Measurements from ENCODE around the gene SUSD2. TPM values are rescaled to one million over a fixed set of nuclear protein-coding genes. Genes with fewer than 3 reads are reported as not detected.
"Not testable (repeated sequence)": the region's sequence is repeated elsewhere in the genome, so short reads cannot be mapped to it uniquely, and the experiment has no call there.

SUSD2 gene
- total RNA-seq, 1 donor from 2014 or later: 1.4 TPM

DNA sequence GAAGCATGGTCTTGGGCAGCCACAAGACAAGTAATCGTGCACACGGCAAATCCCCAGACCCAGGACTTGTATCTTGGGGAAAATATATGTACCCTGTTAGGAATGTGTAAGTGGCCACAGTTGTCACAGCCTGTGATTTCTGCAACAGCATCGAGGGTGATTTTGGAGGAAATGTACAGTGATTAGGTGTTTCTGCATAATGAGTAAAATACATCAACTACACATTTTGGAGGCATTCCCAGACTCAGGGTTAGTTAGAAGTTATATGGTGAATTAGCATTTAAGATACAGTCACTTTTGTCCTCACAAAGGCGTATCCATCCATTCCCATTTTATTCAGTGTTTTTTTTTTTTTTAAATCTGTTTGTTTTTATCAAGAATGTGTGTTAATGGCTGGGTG, 28.4 kb downstream of the SUSD2 start:
- ATAC-seq (no peak), DNase-seq (ENCODE audit: low spot score) (no peak)

DNA sequence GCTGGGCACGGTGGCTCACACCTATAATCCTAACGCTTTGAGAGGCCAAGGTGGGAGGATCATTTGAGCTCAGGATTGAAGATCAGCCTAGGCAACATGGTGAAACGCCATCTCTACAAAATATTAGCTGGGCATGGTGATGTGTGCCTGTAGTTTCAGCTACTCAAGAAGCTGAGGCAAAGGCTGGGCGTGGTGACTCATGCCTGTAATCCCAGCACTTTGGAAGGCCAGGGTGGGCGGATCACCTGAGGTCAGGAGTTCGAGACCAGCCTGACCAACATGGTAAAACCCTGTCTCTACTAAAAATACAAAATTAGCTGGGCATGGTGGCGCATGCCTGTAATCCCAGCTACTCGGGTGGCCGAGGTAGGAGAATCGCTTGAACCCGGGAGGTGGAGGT, 29.1 kb downstream of the SUSD2 start:
- not testable (repeated sequence) for DNase-seq (ENCODE audit: low spot score); ATAC-seq

DNA sequence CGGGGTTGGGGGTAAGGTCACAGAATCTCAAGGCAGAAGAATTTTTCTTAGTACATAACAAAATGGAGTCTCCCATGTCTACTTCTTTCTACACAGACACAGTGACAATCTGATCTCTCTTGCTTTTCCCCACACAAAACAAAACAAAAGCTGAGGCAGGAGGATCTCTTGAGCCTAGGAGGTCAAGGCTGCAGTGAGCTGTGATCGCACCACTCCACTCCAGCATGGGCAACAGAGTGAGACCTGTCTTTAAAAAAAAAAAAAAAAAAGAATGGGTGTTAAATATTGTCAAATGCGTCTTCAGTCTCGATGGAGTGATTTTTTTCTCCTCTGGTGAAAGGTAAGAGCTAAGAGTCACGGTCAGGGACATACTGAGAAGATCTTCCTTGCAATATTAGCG, 30.4 kb downstream of the SUSD2 start:
- not testable (repeated sequence) for ATAC-seq; DNase-seq (ENCODE audit: low spot score)

DNA sequence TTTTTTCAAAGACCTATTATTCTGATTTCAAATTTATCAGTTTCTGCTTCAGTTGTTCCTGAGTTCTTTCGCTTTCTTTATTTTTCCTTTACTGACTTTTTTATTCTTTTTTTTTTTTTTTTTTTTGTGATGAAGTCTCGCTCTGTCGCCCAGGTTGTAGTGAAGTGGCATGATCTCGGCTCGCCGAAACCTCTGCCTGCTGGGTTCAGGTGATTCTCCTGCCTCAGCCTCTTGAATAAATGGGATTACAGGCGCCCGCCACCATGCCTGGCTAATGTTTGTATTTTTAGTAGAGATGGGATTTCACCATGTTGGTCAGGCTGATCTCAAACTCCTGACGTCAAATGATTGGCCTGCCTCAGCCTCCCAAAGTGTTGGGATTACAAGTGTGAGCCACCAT, 31.8 kb downstream of the SUSD2 start:
- not testable (repeated sequence) for DNase-seq (ENCODE audit: low spot score); ATAC-seq

DNA sequence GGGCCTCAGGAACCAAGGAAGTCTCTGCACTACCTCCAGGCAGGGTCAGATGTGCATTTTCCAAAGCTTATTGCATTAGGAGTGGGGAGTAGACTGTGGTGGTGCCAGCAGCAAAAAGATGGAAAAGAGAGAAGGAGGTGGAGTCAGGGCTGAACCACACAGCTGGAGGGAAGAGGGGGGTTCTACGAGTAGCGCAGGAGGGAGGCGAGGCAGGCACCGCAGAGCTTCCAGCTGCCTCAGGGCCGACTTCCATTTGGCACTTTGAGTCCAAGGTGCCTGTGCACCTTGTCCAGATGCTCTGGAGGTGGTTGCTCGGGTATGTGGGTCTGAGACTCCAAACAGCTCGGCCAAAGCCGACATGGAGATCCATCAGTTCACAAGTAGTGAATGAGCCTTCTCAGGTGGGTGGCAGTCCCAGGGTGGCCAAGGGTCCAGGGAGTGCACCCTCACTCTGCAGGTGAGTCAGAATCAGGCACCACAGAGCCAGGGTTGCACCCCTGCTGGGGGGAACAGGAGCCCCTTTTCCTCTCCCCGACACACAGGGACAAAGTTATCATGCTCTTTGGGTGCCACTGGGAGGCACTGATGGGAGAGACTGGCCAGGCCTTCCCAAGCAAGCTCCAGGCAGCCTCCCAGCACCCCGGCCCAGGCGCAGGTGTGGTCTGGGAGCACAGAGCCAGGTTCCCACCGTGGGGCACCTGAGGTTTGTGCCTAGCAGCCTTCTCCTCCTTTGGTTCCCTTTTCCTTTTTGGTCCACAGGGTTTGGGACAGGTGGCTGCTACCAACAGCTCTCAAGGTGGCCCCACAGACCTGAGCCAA, 33.4 kb downstream of the SUSD2 start:
- DNase-seq (ENCODE audit: low spot score): no peak
- ATAC-seq: peak; percentile 24

DNA sequence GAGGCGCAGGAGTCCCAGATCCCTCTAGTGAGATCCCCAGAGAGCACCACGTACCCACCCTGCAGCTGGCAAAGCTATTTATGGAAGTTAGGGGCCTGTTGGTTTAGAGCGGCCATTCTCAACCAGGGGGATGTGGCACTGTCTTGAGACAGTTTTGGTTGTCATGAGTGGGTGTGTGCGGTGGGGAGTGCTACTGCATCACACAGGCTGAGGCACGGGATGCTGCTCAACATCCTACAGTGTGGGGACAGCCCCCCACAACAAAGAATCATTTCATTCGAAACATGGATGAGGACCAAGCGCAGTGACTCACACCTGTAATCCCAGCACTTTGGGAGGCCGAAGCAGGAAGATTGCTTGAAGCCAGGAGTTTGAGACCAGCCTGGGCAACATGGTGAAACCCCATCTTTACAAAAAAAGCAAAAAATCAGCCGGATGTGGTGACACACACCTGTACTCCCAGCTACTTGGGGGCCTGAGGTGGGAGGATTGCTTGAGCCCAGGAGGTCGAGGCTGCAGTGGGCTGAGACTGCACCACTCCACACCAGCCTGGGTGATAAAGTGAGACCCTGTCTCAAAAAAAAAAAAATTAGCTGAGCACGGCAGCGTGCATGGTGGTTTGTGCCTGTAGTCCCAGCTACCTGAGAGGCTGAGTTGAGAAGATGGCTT, 35.4 kb downstream of the SUSD2 start:
- ATAC-seq: no peak
- no peak for DNase-seq (ENCODE audit: low spot score)

DNA sequence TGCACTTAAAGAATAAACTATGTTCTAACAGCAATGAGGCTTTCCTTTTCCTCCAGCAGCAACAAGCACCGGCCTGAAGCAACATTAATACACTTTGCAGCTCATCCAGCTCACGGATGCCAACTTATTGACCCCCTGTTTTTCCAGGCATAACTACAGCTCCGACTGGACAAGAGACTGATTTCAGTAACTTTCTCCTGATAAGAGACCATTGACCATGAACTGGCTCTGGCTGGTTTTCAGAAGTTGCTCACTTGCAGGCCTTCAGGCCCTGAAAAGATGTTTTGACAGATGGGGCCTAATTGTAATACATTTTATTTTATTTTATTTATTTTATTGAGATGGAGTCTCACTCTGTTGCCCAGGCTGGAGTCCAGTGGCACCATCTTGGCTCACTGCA, 36.1 kb downstream of the SUSD2 start:
- DNase-seq (ENCODE audit: low spot score) (no peak), ATAC-seq (no peak)

DNA sequence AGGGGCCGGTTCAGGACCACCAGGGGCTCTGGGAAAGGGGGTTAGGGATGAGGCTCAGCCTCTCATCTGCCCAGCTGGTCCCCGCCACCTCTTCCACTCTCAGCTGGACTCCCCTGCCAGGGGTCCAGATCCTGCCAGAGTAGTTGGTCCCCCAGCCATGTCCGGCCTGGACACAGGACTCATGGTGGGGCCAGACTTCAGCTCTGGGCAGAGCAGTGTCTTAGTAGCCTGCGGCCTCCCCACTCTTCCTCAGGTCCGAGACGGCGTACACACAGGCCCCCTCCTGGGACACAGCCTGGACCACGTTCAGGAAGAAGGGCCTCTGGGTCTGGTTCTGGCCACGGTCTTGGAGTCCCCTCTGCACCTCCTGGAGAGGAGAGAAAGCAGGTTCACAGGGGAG, 38.5 kb downstream of the SUSD2 start:
- no peak for ATAC-seq

DNA sequence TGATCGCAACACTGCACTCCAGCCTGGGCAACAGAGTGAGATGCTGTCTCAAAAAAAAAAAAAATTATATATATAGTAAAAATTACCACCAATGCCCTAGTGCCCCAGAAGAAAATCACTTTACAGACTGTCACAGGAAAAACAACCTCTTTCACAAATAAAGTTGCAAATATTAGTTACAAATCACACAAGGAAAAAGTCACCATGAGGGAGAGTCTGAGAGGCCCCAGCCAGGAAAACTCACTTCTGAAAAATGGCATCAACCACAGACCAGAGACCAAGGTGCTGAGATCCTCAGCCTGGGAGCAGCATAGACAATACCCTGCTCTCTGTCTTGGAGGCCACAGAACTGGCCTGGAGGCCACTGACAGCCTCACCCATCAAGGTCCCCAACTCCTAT, 43.2 kb downstream of the SUSD2 start:
- ATAC-seq (no peak), DNase-seq (ENCODE audit: low spot score) (no peak)

More for the DNA sequence above, 38.5 kb downstream of the SUSD2 start:
- DNase-seq (ENCODE audit: low spot score): no peak

DNA sequence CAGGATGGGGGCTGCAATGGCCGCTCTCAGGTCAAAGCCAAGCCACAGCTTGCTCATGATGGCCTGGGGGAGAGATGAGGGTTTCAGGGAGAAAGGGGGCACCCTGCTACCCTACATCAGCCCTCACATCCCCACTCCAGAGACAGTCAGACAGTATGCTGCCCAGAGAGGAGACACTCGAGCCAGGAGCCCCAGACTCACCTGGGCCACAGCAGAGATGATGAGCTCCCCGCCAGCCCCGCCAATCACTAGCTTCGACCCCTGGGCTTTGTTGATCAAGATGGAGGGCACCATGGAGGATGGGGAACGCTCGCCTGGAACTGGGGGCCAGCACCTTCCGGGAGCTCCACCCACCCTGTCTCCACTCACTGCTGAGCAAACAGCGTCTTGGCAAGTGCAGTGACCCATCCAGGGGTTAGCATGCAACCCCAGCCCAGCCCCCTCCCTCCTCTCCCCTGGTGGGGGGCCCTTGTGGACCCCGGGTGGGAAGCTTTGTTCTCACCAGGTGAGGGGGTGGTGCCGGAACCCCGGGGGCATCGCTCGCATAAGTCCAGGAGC, 43.8 kb downstream of the SUSD2 start:
- no peak for ATAC-seq
- no peak for DNase-seq (ENCODE audit: low spot score)

DNA sequence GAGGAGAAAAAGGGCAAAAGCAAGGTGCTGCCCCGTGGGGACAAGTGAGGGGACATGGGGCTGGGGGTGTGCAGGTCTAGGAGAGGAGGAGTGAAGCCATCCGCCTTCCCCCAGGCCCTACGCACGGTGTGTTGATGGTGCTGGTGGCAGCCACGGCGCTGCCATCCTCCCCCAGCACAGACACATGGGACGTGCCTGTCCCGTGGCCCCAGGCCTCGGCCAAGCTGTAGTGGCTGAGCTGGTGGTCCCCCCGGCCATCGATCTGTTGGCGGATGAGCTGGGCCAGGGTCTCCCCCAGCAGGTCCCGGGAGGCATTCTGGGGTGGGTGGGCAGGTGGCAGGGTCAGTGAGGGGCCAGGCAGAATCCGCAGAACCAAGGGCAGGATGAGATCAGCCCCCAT, 44.7 kb downstream of the SUSD2 start:
- ATAC-seq: no peak
- DNase-seq (ENCODE audit: low spot score): no peak

DNA sequence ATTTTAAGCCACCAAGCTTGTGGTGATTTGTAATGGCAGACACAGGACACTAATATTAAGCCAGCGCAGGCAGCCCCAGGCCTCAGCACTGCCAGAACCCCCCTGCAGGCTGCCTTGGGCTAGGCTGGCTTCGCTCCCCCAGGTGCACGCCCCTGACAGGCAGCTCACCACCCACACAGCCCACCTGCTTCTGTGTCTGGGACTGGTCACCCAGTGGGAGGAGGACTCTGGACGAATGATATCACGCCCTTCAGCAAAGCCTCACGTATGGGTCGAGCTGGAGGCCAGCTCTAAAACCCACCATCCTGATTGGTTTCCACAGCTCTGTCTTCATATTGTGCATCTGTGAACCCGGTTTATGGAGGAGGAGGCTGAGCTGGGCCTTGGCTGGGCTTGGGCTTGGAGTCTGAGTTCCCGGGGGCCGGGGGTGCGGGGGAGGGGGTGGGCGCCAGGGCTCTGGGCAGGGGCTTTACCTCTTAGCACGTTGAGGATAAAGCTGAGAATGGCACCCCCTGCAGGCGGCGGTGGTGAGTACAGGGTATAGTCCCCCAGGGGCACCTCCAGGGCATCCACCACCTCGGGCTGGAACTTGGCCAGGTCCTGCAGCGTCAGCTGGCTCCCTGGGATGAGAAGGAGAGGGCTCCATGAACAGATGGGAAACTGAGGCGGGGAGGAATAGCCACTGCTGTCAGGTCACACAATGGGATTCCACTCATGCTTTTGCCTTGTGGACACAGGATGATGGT, 49.8 kb downstream of the SUSD2 start:
- DNase-seq (ENCODE audit: low spot score): peak; percentile 61
- ATAC-seq: peak; percentile 73

DNA sequence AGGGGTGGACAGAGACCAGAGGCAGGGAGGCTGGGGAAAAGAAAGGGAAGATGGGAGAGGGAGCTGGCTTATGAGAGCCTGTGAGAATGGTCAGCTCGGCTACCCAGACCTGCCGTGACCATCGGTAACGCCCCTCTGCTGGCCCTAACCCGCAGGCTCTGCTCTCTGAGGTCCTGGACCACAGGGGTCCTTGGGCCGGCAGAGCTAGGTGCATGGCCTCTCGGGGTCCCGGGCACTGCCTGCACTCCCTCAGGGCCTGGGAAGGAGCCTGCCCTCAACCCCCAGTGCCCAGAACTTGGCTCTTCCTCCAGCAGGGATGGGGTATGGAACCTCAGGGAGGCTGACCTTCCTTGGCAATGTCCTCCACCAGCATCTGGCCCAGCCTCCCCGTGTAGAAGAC, 50.4 kb downstream of the SUSD2 start:
- ATAC-seq: no peak
- no peak for DNase-seq (ENCODE audit: low spot score)

DNA sequence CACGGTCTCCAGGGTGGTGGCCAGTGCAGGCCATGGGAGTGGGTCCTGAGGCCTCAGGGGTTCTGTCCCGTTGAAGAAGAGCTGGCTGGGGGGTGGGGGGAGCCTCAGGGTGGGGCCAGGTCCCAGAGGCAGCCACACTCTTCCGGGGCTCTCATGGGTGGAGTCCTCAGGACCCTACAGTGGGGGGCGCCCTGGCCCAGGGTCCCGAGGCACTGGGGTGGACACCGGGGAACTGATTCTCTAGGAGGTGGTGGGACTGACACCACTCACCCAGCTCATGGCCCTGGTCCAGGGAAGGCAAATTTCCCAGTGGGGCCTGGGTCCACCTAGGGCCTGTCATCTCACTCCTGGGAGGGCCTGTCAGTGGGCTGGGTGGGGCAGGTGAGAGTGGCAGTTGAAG, 50.8 kb downstream of the SUSD2 start:
- ATAC-seq: no peak

DNA sequence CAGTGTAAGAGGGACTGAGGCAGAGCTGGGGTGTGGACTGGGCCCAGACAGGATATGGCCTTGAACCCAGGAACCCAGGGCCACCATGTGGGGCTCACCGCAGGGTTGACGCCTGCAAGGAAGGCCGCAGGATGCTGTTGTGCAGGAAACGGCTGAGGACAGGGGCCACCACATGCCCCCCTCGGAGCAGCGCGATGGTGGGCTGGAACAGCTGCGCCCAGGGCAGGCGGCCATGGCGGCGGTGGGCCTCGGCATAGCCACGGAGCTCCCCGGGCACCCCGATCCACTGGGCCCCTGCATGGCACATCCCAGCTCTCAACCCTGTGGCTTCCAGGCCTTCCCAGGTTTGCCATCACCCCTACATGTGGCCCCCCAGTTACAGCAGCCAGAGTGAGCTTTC, 51.4 kb downstream of the SUSD2 start:
- no peak for DNase-seq (ENCODE audit: low spot score)
- no peak for ATAC-seq

More for the DNA sequence above, 50.8 kb downstream of the SUSD2 start:
- DNase-seq (ENCODE audit: low spot score): no peak

DNA sequence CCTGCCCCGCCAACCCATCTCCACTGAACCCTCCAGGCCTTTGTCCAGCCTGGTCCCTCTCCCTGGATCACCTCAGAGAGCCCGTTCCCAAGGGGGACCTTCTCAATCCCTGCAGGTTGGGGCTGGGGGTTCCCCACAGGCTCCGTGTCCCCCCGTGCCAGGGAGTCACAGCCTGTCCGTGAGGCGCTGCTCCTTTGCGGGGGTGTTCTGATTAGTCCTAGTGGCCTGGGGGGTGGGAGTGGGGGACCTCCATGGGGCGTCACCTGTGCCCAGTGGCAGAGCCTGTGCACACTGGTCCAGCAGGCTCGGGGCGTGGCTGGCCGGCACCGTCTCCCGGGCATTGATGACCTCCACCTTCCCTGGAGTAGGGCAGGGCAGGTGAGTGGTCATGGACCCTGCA, 51.9 kb downstream of the SUSD2 start:
- DNase-seq (ENCODE audit: low spot score) (no peak), ATAC-seq (no peak)

DNA sequence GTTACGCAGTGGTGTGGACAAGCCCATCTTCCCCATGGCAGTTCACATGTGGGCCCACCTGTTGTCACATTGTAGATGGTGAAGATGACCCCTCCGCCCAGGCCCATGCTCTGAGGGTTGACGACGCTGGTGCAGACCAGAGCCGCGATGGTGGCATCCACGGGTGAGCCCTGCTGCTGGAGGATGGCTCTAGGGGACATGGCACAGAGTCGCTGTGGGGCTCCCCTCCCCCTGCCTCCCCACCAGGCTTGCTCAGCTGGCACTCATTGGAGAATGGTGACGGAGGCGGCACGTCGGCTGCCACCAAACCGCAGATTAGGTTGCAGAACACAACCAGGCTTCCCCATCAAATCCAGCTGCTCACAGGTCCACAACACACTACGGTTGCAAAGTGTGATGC, 52.5 kb downstream of the SUSD2 start:
- ATAC-seq (no peak), DNase-seq (ENCODE audit: low spot score) (no peak)

DNA sequence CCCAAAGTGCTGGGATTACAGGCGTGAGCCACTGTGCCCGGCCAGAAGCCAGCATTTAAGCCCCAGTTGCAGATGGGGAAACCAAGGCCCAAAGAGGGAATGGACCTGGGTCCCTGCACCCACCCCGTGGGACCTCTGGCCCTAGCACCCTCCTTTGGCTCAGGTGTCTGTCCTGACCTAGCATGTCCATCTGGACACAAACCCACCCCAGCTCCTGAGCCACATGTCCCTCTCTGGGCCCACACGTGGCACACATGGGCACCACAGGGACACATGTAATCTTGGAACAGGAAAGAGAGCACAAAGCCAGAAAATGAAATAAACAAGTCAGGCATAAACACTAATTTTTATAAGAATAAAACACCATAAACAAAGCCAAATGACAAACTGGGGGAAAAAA, 54.0 kb downstream of the SUSD2 start:
- no peak for DNase-seq (ENCODE audit: low spot score)
- no peak for ATAC-seq

DNA sequence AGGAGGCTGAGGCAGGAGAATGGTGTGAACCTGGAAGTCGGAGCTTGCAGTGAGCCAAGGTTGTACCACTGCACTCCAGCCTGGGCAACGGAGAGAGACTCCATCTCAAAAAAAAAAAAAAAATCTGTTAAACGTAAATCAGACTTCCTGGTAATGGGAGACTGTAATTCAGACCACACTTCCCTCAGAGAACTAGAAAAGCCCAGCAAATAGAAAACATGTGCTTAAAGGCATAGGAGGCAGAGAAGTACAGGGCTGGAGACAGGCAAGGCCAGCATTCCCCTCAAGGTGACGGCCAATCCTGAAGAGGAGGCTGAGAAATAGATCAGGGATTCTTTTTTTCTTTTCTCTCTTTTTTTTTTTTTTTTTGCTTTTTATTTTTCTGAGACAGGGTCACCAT, 55.4 kb downstream of the SUSD2 start:
- ATAC-seq (no peak), DNase-seq (ENCODE audit: low spot score) (no peak)

DNA sequence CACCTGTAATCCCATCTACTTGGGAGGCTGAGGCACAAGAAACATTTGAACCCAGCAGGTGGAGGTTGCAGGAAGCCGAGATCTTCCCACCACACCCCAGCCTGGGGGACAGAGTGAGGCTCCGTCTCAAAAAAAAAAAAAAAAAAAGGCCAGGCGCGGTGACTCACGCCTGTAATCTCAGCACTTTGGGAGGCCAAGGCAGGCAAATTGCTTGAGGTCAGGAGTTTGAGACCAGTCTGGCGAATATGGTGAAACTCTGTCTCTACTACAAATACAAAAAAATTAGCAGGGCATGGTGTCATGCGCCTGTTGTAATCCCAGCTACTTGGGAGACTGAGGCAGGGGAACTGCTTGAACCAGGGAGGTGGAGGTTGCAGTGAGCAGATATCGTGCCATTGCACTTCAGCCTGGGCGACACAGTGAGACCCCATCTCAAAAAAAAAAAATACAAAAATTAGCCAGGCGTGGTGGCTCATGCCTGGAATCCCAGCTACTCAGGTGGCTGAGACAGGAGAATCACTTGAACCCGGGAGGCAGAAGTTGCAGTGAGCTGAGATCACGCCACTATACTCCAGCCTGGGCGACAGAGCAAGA, 56.9 kb downstream of the SUSD2 start:
- DNase-seq (ENCODE audit: low spot score); ATAC-seq: not testable (repeated sequence)

All from left lobe of liver (tissue), 2 donors.